Measurements from ENCODE around the gene RGS6. TPM values are rescaled to one million over a fixed set of nuclear protein-coding genes. Genes with fewer than 3 reads are reported as not detected.

Gene RGS6
- total and polyA plus RNA-seq, 8 donors, result 0.12 to 4.1 (median 2.8) TPM

- H3K4me1 ChIP-seq, result no peaks in the 10 kb centered on the region
- no peaks in the 10 kb centered on the region for H3K9me3 ChIP-seq
- H3K36me3 ChIP-seq, result no peaks in the 10 kb centered on the region
- no peak overlapping the region for H3K27ac ChIP-seq
- no peak for DNase-seq
- TF ChIP-seq, protein P1, sequence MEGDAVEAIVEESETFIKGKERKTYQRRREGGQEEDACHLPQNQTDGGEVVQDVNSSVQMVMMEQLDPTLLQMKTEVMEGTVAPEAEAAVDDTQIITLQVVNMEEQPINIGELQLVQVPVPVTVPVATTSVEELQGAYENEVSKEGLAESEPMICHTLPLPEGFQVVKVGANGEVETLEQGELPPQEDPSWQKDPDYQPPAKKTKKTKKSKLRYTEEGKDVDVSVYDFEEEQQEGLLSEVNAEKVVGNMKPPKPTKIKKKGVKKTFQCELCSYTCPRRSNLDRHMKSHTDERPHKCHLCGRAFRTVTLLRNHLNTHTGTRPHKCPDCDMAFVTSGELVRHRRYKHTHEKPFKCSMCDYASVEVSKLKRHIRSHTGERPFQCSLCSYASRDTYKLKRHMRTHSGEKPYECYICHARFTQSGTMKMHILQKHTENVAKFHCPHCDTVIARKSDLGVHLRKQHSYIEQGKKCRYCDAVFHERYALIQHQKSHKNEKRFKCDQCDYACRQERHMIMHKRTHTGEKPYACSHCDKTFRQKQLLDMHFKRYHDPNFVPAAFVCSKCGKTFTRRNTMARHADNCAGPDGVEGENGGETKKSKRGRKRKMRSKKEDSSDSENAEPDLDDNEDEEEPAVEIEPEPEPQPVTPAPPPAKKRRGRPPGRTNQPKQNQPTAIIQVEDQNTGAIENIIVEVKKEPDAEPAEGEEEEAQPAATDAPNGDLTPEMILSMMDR (IDR thresholded peaks at IDR 0.05), result no peak
- ATAC-seq, result no peak
- intact Hi-C loops (cut with DNase I), result no loop called here
- H3K4me3 ChIP-seq, result no peak overlapping the region
- peaks cover 0 to 28% of the 10 kb centered on the region in 2 donors for H3K27me3 ChIP-seq
Measured at GRCh38 chr14:72552236-72552635, 620.0 kb downstream of the RGS6 start.

DNA sequence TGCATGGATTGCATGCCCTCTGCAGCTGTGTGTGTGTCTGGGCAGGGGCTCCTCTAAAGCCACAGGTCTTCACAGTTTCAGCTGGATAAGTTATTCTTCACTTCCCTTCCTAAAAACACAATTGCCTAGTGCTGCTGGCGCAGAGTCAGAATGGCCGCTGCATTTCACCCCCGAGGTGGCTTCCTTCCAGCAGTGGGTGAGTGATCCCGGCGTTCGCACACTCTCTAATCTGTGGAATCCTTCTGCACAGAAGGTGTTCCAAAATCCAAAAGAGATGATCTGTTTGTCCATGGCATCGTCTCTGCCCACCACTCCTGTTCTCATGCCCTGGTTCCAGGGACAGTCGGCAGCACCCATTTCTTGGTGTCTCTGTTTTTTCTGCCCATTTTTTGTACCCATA, 620.9 kb downstream of the RGS6 start:
- DNase-seq, result no peak
- intact Hi-C loops (cut with DNase I), result no loop called here
- ATAC-seq, result no peak
- H3K4me3 ChIP-seq, result no peak overlapping the region
- TF ChIP-seq, protein P1 (IDR thresholded peaks at IDR 0.05), result no peak
- no peaks in the 10 kb centered on the region for H3K9me3 ChIP-seq
- peaks cover 0 to 29% of the 10 kb centered on the region in 2 donors for H3K27me3 ChIP-seq
- no peaks in the 10 kb centered on the region for H3K4me1 ChIP-seq
- no peaks in the 10 kb centered on the region for H3K36me3 ChIP-seq
- no peak overlapping the region for H3K27ac ChIP-seq

GRCh38 chr14:72553656-72554055, 621.4 kb downstream of the RGS6 start:
- TF ChIP-seq, protein P1 (IDR thresholded peaks at IDR 0.05), result no peak
- Histone ChIP-seq H3K4me3 (no peak overlapping the region), H3K9me3 (no peaks in the 10 kb centered on the region), H3K27ac (no peak overlapping the region), H3K27me3 (peaks cover 0 to 32% of the 10 kb centered on the region in 2 donors), H3K36me3 (no peaks in the 10 kb centered on the region), H3K4me1 (no peaks in the 10 kb centered on the region)
- intact Hi-C loops (cut with DNase I), result no loop called here
- DNase-seq (no peak), ATAC-seq (no peak)

DNA sequence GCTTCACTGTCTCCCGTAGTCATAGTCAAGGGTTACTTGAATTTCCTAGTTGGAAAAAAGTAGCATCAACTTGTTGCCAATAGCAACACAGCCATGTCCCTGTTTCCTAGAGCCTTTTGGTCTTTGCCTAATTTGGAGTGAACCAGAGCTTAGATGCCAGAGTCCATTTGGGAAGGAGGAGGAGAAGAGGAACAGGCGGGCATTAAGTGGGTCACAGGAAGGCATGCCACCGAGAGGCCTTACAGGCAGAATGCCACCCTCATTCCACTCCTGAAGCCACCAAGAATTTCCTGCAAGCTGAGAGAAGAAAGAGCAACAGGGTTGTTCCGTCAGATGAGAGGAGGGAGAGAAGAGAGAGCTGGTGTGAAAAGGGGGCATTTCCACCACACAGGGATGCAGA, 622.2 kb downstream of the RGS6 start:
- H3K9me3 ChIP-seq, result no peaks in the 10 kb centered on the region
- H3K36me3 ChIP-seq, result no peaks in the 10 kb centered on the region
- intact Hi-C loops (cut with DNase I), result no loop called here
- H3K27ac ChIP-seq, result no peak overlapping the region
- no peaks in the 10 kb centered on the region for H3K4me1 ChIP-seq
- DNase-seq (no peak), ATAC-seq (no peak)
- no peak overlapping the region for H3K4me3 ChIP-seq
- TF ChIP-seq, protein P1 (IDR thresholded peaks at IDR 0.05), result no peak
- peaks cover 0 to 38% of the 10 kb centered on the region in 2 donors for H3K27me3 ChIP-seq

- ATAC-seq (no peak), DNase-seq (no peak)
- intact Hi-C loops (cut with DNase I), result no loop called here
- no peak overlapping the region for H3K4me3 ChIP-seq
- peaks cover 0 to 39% of the 10 kb centered on the region in 2 donors for H3K27me3 ChIP-seq
- H3K9me3 ChIP-seq, result no peaks in the 10 kb centered on the region
- no peaks in the 10 kb centered on the region for H3K4me1 ChIP-seq
- H3K27ac ChIP-seq, result no peak overlapping the region
- H3K36me3 ChIP-seq, result no peaks in the 10 kb centered on the region
- TF ChIP-seq, protein P1 (IDR thresholded peaks at IDR 0.05), result no peak
Measured at GRCh38 chr14:72554994-72555608, 622.9 kb downstream of the RGS6 start.

All from left lung (tissue), 10 donors.